Activated CD4-positive, alpha-beta T cell treated with anti-CD3 and anti-CD28 coated beads for 36 hours (primary cell): Measurements from ENCODE around the gene NID2. TPM values are rescaled to one million over a fixed set of nuclear protein-coding genes. Genes with fewer than 3 reads are reported as not detected.

ENCODE experiments used
- ATAC-seq: fragments of 200-7000 bp; cut with Tn5 transposase; one replicate; pipeline ENCODE4 v1.10.0; 2021; ENCODE audit warnings: mild to moderate bottlenecking, moderate library complexity
- CTCF ChIA-PET: fragments of 350-600 bp; sonication (Branson Sonifier 250); formaldehyde crosslinking; loops from one replicate; lab custom pipeline; 2021; ENCODE audit warnings: antibody characterized with exemption; lab: Charles Lee
- POLR2A ChIA-PET: fragments of 350-600 bp; sonication (Branson Sonifier 250); formaldehyde crosslinking; loops from one replicate; lab custom pipeline; 2021; ENCODE audit warnings: antibody characterized with exemption, inconsistent platforms; lab: Charles Lee
- DNase-seq: peaks from one replicate; pipeline ENCODE4 v3.0.0-alpha.2; 2020
- H3K27ac Mint-ChIP-seq: one replicate; pipeline ENCODE4 v1.8.0; 2021; ENCODE audit warnings: mixed read lengths
- H3K27me3 Mint-ChIP-seq: one replicate; pipeline ENCODE4 v1.8.0; 2021; ENCODE audit warnings: mixed read lengths
- H3K36me3 Mint-ChIP-seq: one replicate; pipeline ENCODE4 v1.8.0; 2021; ENCODE audit warnings: low read depth, mixed read lengths
- H3K4me1 Mint-ChIP-seq: one replicate; pipeline ENCODE4 v1.8.0; 2021; ENCODE audit warnings: mixed read lengths
- H3K4me3 Mint-ChIP-seq: one replicate; pipeline ENCODE4 v1.8.0; 2021; ENCODE audit warnings: mild to moderate bottlenecking, moderate library complexity, mixed read lengths
- H3K9me3 Mint-ChIP-seq: one replicate; pipeline ENCODE4 v1.8.0; 2021; ENCODE audit warnings: low read depth, mixed read lengths
- intact Hi-C, 2 experiments: fragments of 100-400 bp; cut with DNase I in 1 of 2; cut with micrococcal nuclease in 1 of 2; formaldehyde crosslinking; loops; one replicate each; pipeline versions ENCODE4 v1.14.2 to v1.15.1; 2022 to 2024; cut with DNase I, micrococcal nuclease
- total RNA-seq, 2 experiments: library from RNA; stranded (reverse); gene quantifications; one replicate each; pipeline ENCODE4 v1.2.3, GENCODE V29; 2021

NID2 gene
- total RNA-seq, 2 experiments from 2014 or later, result not detected

DNA sequence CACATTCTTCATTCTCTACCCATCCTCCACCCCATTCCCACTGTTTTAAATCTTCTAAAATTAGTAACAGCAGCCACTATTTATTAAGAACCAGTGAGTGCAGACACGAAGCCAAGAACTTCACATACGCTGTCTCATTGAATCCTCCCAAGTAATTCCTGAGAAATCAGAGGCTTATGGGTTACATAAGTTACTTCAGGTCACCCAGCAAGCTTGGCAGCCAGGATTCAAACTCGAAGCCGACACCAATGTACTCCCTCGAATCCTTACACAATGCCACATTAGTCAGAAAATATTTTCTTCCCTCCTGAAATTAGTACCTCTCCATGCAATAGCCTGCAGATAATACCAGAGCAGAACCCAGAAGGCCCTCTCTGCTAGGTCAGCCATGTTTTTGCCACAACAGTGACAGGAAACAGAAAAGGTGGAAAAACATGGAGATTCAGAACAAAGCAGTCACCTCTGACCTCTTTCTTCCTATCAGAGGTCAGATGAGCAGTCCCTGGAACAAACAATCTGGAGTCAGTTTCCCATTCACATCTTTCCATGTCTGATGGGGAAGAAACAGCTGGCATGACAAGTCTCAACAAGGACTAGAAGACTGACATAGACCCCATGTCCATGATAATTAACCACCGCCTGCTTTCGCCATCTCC, 16.4 kb downstream of the NID2 start:
- peaks cover 4% of the 10 kb centered on the region for H3K27me3 Mint-ChIP-seq
- ATAC-seq (no peak), DNase-seq (no peak)
- no peaks in the 10 kb centered on the region for H3K36me3 Mint-ChIP-seq
- ChIA-PET CTCF (interaction anchor here (1.6 kb wide), 1 partner anchor 9 kb away, joined by 5 read pairs; no protein-coding TSS in a partner anchor), POLR2A (no interaction called here)
- H3K27ac Mint-ChIP-seq, result no peak overlapping the region
- H3K4me1 Mint-ChIP-seq, result peaks cover 1% of the 10 kb centered on the region
- H3K4me3 Mint-ChIP-seq, result no peak overlapping the region
- no peaks in the 10 kb centered on the region for H3K9me3 Mint-ChIP-seq
- intact Hi-C loops, result no loop called here

DNA sequence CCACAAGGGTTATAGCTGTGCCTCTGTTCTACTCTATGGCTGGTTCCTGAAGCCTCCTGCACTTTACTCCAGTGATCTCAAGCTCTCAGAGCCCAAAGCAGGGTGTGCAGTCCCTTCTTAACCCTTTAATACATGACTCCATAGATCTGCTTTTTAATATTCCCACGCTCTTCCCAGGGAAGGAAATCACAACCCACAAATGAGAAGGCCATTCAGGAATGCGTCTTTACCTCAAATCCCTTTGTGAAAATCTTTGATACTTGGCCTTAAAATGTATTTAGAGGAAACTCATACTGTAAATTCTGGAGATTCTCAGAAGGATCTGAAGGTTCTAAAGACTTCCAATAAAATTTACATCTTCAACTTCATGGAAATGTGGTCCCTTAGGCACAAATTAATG, 17.0 kb downstream of the NID2 start:
- ChIA-PET POLR2A (no interaction called here), CTCF (interaction anchor here (1.6 kb wide), 1 partner anchor 8 kb away, joined by 5 read pairs; no protein-coding TSS in a partner anchor)
- Mint-ChIP-seq H3K4me1 (peaks cover 3% of the 10 kb centered on the region), H3K27me3 (peaks cover 4% of the 10 kb centered on the region), H3K27ac (no peak overlapping the region), H3K4me3 (no peak overlapping the region), H3K36me3 (no peaks in the 10 kb centered on the region), H3K9me3 (no peaks in the 10 kb centered on the region)
- ATAC-seq (no peak), DNase-seq (no peak)
- intact Hi-C loops, result no loop called here

DNA sequence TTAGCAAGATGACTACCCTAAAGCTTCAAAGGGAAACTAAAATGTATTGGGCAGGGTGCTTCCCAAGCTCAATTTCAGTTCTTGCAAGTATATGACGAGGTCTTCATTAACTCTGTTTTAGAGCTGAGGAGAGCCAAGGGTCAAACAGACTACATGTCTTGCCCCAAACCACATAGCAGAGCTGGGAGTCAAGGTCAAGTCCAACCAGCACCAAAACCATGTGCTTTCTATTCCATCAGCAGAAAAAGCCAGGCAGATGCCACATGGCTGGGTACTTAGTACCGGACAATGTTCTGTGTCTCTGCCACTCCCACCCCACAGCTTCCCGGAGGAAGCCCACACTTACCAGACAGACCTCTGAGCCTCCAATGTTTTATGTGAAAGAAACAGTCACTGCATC, 17.6 kb downstream of the NID2 start:
- ChIA-PET POLR2A (no interaction called here), CTCF (no interaction called here)
- Mint-ChIP-seq H3K4me3 (no peak overlapping the region), H3K4me1 (peaks cover 3% of the 10 kb centered on the region), H3K27ac (no peak overlapping the region), H3K9me3 (no peaks in the 10 kb centered on the region), H3K36me3 (no peaks in the 10 kb centered on the region), H3K27me3 (peaks cover 4% of the 10 kb centered on the region)
- intact Hi-C loops, result no loop called here
- DNase-seq (no peak), ATAC-seq (no peak)

DNA sequence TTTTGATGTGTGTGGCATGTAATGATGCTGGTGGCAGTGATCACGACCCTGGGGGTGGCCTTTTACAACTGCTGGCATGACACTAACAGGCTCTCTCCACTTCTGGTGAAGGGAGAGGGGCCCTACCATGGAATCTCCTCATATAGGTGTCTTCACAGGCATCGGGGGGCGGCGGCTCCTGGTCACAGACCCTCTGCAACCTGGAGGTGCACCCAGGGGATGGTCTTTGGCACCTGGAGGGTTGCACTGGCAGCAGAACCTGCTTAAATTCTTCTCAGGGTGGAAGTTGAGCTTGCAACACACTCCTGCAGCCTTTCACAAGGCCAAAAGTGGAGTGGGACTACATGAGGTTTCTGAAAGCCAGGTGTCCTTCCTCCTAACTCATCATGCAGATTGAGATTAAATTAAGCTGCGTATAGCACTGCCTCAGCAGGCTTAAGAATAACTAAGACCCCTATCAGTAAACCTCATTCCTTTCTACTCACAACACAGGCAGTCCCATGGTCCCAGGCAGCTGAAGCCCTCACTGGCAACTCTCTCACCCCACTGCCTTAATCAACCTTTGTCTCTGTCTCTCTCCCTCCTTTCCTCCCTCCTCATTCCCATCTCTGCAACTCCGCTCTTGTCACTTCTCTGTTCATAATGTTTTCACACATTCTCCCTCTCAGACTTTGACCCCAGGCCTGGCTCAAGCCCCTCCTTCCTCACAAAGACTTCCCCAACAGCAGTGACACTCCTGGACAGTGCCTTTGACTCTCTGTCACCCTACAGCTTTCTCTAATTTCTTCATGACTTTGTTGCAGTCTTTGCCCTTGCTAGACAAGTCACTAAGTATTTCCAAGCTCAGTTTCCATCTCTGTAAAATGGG, 18.9 kb downstream of the NID2 start:
- peaks cover 2% of the 10 kb centered on the region for H3K27me3 Mint-ChIP-seq
- intact Hi-C loops, result loop anchor here in 1 of 2 experiments (10.0 kb wide), 1 partner anchor 85 kb away; no protein-coding TSS in a partner anchor
- ATAC-seq, result no peak
- H3K4me1 Mint-ChIP-seq, result peaks cover 13% of the 10 kb centered on the region
- CTCF ChIA-PET, result no interaction called here
- H3K9me3 Mint-ChIP-seq, result no peaks in the 10 kb centered on the region
- H3K4me3 Mint-ChIP-seq, result no peak overlapping the region
- no peak overlapping the region for H3K27ac Mint-ChIP-seq
- no peaks in the 10 kb centered on the region for H3K36me3 Mint-ChIP-seq
- no peak for DNase-seq
- POLR2A ChIA-PET, result no interaction called here

DNA sequence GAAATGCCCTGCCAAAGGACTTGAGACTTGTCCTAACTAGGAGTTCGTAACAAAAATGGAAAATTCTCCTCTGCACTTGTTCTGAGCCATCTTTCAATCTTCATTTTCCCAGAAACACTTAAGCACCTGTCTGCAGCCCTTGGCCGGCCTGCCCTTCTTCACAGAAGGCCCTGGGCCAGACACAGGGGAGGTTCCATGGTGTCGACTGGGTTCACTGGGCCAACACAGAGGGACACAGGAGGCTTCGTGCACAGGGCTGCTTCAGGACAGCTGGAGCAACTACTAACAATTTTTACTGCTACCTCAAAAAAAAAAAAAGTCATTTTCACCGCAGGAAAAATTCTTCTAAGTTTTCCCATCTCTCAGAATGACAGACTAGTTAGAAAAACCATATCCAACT, 19.6 kb downstream of the NID2 start:
- POLR2A ChIA-PET, result no interaction called here
- no peak overlapping the region for H3K4me3 Mint-ChIP-seq
- H3K27ac Mint-ChIP-seq, result no peak overlapping the region
- ATAC-seq, result no peak
- no peak for DNase-seq
- no peaks in the 10 kb centered on the region for H3K9me3 Mint-ChIP-seq
- intact Hi-C loops, result loop anchor here in 1 of 2 experiments (10.0 kb wide), 1 partner anchor 86 kb away; no protein-coding TSS in a partner anchor
- peaks cover 16% of the 10 kb centered on the region for H3K4me1 Mint-ChIP-seq
- no peaks in the 10 kb centered on the region for H3K36me3 Mint-ChIP-seq
- no peaks in the 10 kb centered on the region for H3K27me3 Mint-ChIP-seq
- CTCF ChIA-PET, result interaction anchor here (1.1 kb wide), 1 partner anchor 71 kb away, joined by 3 read pairs; no protein-coding TSS in a partner anchor

DNA sequence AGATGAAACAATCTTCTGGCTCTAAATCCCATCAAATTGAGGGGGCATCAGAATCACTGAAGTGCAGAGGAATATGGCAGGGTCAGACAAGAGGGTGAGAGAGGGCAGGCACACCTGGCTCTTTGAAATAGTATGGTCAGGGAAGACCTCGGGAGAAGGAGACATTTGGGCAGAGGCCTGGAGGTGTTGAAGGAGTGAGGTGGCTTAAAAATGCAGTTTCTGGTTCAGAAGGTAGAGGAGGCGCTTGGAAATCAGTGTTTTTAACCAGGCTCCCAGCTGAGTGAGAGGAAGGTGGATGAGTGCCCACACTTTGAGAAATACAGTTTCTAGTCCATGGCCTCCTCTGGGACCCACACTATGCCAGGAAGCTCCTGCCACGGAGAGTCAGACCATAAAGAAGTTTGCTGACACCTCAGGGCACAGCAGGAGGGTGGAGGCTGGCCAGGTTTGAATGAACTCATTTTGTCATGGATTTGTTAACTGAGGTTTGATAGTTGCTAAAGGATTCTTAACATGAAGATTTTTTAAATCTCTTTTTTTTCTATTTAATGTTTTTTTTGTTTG, 20.1 kb downstream of the NID2 start:
- Mint-ChIP-seq H3K36me3 (no peaks in the 10 kb centered on the region), H3K27me3 (peaks cover 2% of the 10 kb centered on the region), H3K9me3 (no peaks in the 10 kb centered on the region), H3K4me3 (no peak overlapping the region), H3K4me1 (peaks cover 18% of the 10 kb centered on the region), H3K27ac (no peak overlapping the region)
- intact Hi-C loops, result loop anchor here in 1 of 2 experiments (10.0 kb wide), 1 partner anchor 86 kb away; no protein-coding TSS in a partner anchor
- ATAC-seq (no peak), DNase-seq (no peak)
- CTCF ChIA-PET, result interaction anchor here (0.6 to 1.1 kb wide), 2 partner anchors 70 to 1185 kb away, joined by 3 read pairs; no protein-coding TSS in a partner anchor
- POLR2A ChIA-PET, result no interaction called here

- no peak for ATAC-seq
- intact Hi-C loops, result loop anchor here in 1 of 2 experiments (10.0 kb wide), 1 partner anchor 87 kb away; no protein-coding TSS in a partner anchor
- H3K9me3 Mint-ChIP-seq, result no peaks in the 10 kb centered on the region
- ChIA-PET CTCF (interaction anchor here (0.5 to 1.8 kb wide), 4 partner anchors 10 to 1185 kb away, joined by 3 to 4 read pairs (median 3); no protein-coding TSS in a partner anchor), POLR2A (no interaction called here)
- peaks cover 2% of the 10 kb centered on the region for H3K27me3 Mint-ChIP-seq
- no peaks in the 10 kb centered on the region for H3K36me3 Mint-ChIP-seq
- peaks cover 19% of the 10 kb centered on the region for H3K4me1 Mint-ChIP-seq
- no peak overlapping the region for H3K4me3 Mint-ChIP-seq
- H3K27ac Mint-ChIP-seq, result no peak overlapping the region
- DNase-seq, result no peak
Observed at GRCh38 chr14:52048116-52048515, 20.7 kb downstream of the NID2 start.

DNA sequence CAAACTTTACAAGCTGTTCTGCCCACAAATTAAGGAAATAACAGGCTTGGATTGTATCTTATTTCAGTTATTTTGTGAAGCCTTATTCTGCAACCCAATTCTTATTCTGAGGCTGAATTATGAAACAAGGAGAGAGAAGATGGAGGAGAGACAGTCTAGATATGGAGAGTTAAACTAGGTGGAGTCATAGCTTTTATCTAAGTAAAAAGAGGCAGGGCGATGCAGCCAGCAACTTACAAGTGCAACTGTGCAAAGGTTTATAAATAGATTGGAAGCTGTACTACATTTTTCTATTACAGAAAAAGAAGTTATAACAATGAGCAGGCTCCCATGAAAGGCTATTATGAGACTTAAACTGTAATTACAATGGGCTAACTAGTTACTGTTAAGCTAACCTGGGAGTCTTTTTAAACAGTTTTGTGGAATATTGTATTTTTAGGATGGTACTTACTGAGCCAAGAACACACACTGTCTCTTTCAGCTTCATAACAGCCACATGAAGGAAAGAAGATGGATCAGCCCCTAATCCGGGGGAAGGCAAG, 22.4 kb downstream of the NID2 start:
- Mint-ChIP-seq H3K27me3 (peaks cover 5% of the 10 kb centered on the region), H3K36me3 (no peaks in the 10 kb centered on the region), H3K4me1 (peaks cover 19% of the 10 kb centered on the region), H3K27ac (no peak overlapping the region), H3K4me3 (no peak overlapping the region), H3K9me3 (no peaks in the 10 kb centered on the region)
- ChIA-PET CTCF (interaction anchor here (0.6 to 2.3 kb wide), 6 partner anchors 9 to 205 kb away, joined by 3 to 8 read pairs (median 3); no protein-coding TSS in a partner anchor), POLR2A (no interaction called here)
- DNase-seq (no peak), ATAC-seq (no peak)
- intact Hi-C loops, result loop anchor here in 1 of 2 experiments (10.0 kb wide), 1 partner anchor 88 kb away; no protein-coding TSS in a partner anchor

DNA sequence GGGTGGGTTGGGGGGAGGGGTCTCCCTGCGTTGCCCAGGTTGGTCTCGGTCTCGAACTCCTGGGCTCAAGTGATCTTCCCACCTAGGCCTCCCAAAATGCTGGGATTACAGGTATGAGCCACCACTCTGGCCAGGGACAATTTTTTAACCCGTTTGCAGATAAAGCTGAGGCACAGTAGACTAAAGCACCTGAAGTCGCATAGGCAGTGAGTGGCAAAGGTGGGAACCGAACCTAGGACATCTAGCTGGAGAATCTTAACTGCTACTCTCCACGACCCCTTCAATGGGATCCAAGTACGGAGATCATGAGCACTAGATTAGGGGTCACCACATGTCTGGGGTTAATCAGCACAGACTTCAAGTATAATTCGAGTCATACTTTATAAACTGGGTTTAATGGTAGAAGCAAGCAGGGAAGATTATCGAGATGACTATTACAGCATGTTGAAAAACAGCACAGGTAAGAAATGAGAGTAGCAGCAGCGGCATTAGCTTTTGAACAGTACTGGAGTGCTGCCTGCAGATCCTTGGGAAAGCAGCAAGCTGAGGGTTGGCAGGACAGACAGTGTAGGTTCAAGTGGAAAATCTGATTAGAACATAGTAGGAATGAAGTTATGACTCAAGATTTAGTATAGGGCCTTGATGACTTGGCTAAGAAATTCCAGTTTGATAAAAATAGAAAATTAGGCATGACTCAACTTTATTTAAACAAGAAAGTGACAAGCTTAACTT, 23.9 kb downstream of the NID2 start:
- ATAC-seq (peak; percentile 77), DNase-seq (peak; percentile 13)
- intact Hi-C loops, result loop anchor here in 1 of 2 experiments (10.0 kb wide), 1 partner anchor 90 kb away; no protein-coding TSS in a partner anchor
- Mint-ChIP-seq H3K9me3 (no peaks in the 10 kb centered on the region), H3K27ac (peak overlapping the region; percentile 45), H3K36me3 (no peaks in the 10 kb centered on the region), H3K4me3 (no peak overlapping the region), H3K27me3 (peaks cover 5% of the 10 kb centered on the region), H3K4me1 (peaks cover 19% of the 10 kb centered on the region)
- ChIA-PET POLR2A (interaction anchor here (0.5 to 0.6 kb wide), 3 partner anchors 14 to 259 kb away, joined by 3 to 4 read pairs (median 4); no protein-coding TSS in a partner anchor), CTCF (interaction anchor here (0.5 to 2.3 kb wide), 7 partner anchors 17 to 956 kb away, joined by 3 to 8 read pairs (median 3); no protein-coding TSS in a partner anchor)

- ATAC-seq (peak; percentile 56), DNase-seq (peak; percentile 58)
- intact Hi-C loops, result loop anchor here (1.0 to 10.0 kb wide), 2 partner anchors 91 to 229 kb away; no protein-coding TSS in a partner anchor
- Mint-ChIP-seq H3K4me3 (no peak overlapping the region), H3K27ac (no peak overlapping the region), H3K36me3 (no peaks in the 10 kb centered on the region), H3K27me3 (peaks cover 5% of the 10 kb centered on the region), H3K4me1 (peaks cover 19% of the 10 kb centered on the region), H3K9me3 (no peaks in the 10 kb centered on the region)
- ChIA-PET POLR2A (no interaction called here), CTCF (interaction anchor here (0.6 to 2.0 kb wide), 8 partner anchors 9 to 1038 kb away, joined by 3 to 5 read pairs (median 4); no protein-coding TSS in a partner anchor)
Observed at GRCh38 chr14:52043690-52044089, 25.2 kb downstream of the NID2 start.
